ENCODE data around the gene FHIT.

- TF ChIP-seq POLR2A (IDR thresholded peaks at IDR 0.05; ENCODE audit: low read depth, low read length) (no peak), POLR2AphosphoS5 (IDR thresholded peaks at IDR 0.05; ENCODE audit: low read depth, low read length) (no peak)
These were observed 330.7 kb downstream of the FHIT start for GRCh38 chr3:60920519-60920918.

Measured in GM12892 (cell line).